DND-41 (cell line): ENCODE results near the gene PI4K2B.

Source experiments
- ATAC-seq: fragments of 200-7000 bp; cut with Tn5 transposase; 3 replicates; pipeline ENCODE4 v1.9.1; 2021; ENCODE audit warnings: low read depth; ENCODE audit not compliant: insufficient read depth
- DNase-seq: peaks from one replicate; pipeline ENCODE4 v3.0.0-alpha.2; 2020
- H2AFZ ChIP-seq: 2 replicates; pipeline ENCODE4 v1.6.0; 2012; ENCODE audit warnings: low read depth, low read length
- H3K27ac ChIP-seq: 2 replicates; pipeline ENCODE4 v1.5.1; 2012; ENCODE audit warnings: low read length, inconsistent platforms
- H3K27me3 ChIP-seq: fragments of 200-600 bp; sonication (generic); 2 replicates; pipeline ENCODE4 v1.6.0; 2012; ENCODE audit warnings: low read length, mild to moderate bottlenecking, inconsistent platforms; ENCODE audit not compliant: insufficient read depth, poor library complexity
- H3K36me3 ChIP-seq: 2 replicates; pipeline ENCODE4 v1.5.1; 2012; ENCODE audit warnings: low read length, inconsistent platforms; ENCODE audit not compliant: insufficient read depth
- H3K4me1 ChIP-seq: 2 replicates; pipeline ENCODE4 v1.5.1; 2012; ENCODE audit warnings: mild to moderate bottlenecking, low read length; ENCODE audit not compliant: insufficient read depth
- H3K4me2 ChIP-seq: 2 replicates; pipeline ENCODE4 v1.6.0; 2012; ENCODE audit warnings: mild to moderate bottlenecking, moderate library complexity, low read length, inconsistent platforms; ENCODE audit not compliant: insufficient read depth
- H3K4me3 ChIP-seq, 2 experiments: fragments of 200-600 bp in 1 of 2; shearing (Covaris generic) in 1 of 2; 2 replicates each; pipeline ENCODE4 v1.5.1; 2012 to 2016; ENCODE audit warnings: inconsistent platforms in 2 of 2, low read length in 2 of 2, mild to moderate bottlenecking in 2 of 2, low read depth in 1 of 2, moderate library complexity in 1 of 2
- H3K79me2 ChIP-seq: 2 replicates; pipeline ENCODE4 v1.6.0; 2012; ENCODE audit warnings: low read length, inconsistent platforms; ENCODE audit not compliant: insufficient read depth
- H3K9ac ChIP-seq: 2 replicates; pipeline ENCODE4 v1.6.0; 2012; ENCODE audit warnings: low read depth, mild to moderate bottlenecking, inconsistent platforms, low read length, moderate library complexity
- H3K9me3 ChIP-seq: 2 replicates; pipeline ENCODE4 v1.5.1; 2012; ENCODE audit warnings: low read length, moderate library complexity, mild to moderate bottlenecking, inconsistent platforms; ENCODE audit not compliant: insufficient read depth, severe bottlenecking
- H4K20me1 ChIP-seq: 2 replicates; pipeline ENCODE4 v1.6.0; 2012; ENCODE audit warnings: low read length; ENCODE audit not compliant: insufficient read depth
- EZH2 ChIP-seq: IDR thresholded peaks from 3 replicates; pipeline ENCODE4 v1.6.1; 2012; ENCODE audit warnings: borderline replicate concordance, low read depth, mild to moderate bottlenecking, moderate library complexity, low read length, inconsistent platforms; ENCODE audit not compliant: severe bottlenecking
- TF ChIP-seq, protein P1 (sequence below): IDR thresholded peaks from 2 replicates; pipeline ENCODE4 v1.5.1; 2012; ENCODE audit warnings: borderline replicate concordance, low read length, moderate library complexity, mild to moderate bottlenecking; ENCODE audit not compliant: poor library complexity, severe bottlenecking; ENCODE audit errors: extremely low read depth

The PI4K2B gene

DNA sequence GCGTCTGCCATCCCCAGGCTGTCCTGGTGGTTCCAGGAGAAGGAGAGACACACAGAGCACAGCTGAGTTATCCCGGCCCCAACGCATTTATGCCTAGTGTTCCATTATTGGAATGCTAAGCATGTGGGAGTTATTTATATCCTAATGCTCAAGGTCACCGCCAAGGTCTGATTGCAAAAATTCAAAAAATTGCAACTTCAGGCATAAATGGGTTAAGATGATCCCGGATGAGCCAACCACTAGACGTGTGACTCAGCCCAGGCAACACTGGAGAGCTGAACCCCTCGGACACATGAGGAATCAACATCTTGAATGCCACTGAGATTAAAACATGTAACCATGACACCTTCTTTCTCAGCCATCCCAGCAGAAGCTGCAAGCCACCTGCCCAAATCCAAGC is 74.9 kb downstream of the PI4K2B start:
- no peaks in the 10 kb centered on the region for H3K9me3 ChIP-seq
- H3K4me1 ChIP-seq, result peaks cover 13% of the 10 kb centered on the region
- no peak for ATAC-seq
- no peak for DNase-seq
- no peak overlapping the region for H3K27ac ChIP-seq
- H3K27me3 ChIP-seq, result no peaks in the 10 kb centered on the region
- H3K79me2 ChIP-seq, result peaks cover 11% of the 10 kb centered on the region
- H4K20me1 ChIP-seq, result no peaks in the 10 kb centered on the region
- no peak overlapping the region for H3K4me2 ChIP-seq
- H3K36me3 ChIP-seq, result no peaks in the 10 kb centered on the region
- no peak overlapping the region for H3K9ac ChIP-seq
- TF ChIP-seq, protein P1, sequence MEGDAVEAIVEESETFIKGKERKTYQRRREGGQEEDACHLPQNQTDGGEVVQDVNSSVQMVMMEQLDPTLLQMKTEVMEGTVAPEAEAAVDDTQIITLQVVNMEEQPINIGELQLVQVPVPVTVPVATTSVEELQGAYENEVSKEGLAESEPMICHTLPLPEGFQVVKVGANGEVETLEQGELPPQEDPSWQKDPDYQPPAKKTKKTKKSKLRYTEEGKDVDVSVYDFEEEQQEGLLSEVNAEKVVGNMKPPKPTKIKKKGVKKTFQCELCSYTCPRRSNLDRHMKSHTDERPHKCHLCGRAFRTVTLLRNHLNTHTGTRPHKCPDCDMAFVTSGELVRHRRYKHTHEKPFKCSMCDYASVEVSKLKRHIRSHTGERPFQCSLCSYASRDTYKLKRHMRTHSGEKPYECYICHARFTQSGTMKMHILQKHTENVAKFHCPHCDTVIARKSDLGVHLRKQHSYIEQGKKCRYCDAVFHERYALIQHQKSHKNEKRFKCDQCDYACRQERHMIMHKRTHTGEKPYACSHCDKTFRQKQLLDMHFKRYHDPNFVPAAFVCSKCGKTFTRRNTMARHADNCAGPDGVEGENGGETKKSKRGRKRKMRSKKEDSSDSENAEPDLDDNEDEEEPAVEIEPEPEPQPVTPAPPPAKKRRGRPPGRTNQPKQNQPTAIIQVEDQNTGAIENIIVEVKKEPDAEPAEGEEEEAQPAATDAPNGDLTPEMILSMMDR, result no peak
- no peak for TF ChIP-seq EZH2
- no peak overlapping the region for H2AFZ ChIP-seq
- no peak overlapping the region for H3K4me3 ChIP-seq

DNA sequence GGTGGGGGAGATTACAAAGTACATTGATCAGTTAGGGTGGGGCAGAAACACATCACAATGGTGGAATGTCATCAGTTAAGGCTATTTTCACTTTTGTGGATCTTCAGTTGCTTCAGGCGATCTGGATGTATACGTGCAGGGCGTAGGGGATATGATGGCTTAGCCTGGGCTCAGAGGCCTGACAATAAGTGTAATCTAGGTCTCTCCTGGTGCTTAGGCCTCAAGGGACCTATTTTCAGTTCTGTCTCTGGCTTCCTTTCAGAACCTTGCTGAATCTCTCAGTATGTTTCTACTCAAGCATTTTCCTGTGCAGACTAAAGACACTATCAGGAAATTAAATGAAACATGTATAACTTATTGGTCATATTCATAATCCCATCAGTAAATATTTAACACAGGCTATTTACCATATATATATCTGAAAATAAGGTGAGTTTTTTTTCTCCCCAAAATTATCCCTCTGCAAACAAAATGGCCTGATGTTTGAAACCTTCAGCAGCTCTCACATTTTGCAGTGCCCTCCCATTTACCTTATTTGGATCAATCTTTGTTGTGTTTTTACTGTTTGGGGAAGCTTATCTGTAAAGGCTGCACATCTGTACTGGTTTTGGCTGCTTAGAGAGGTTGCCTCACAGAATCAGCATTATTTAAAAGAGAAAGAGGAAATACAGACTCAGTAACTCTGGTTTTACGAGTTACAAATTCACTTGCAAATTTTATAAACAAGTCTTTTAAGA is 76.4 kb downstream of the PI4K2B start:
- H3K4me1 ChIP-seq, result peaks cover 27% of the 10 kb centered on the region
- no peak overlapping the region for H3K4me3 ChIP-seq
- no peaks in the 10 kb centered on the region for H3K27me3 ChIP-seq
- H3K36me3 ChIP-seq, result no peaks in the 10 kb centered on the region
- H4K20me1 ChIP-seq, result no peaks in the 10 kb centered on the region
- H3K27ac ChIP-seq, result no peak overlapping the region
- TF ChIP-seq, protein P1, result no peak
- TF ChIP-seq EZH2, result no peak
- H3K9me3 ChIP-seq, result no peaks in the 10 kb centered on the region
- no peak overlapping the region for H3K9ac ChIP-seq
- peaks cover 20% of the 10 kb centered on the region for H3K79me2 ChIP-seq
- ATAC-seq, result no peak
- DNase-seq, result no peak
- H2AFZ ChIP-seq, result 0 out of 2 replicates have a peak overlapping the region, but pooled peaks have one; percentile 19
- no peak overlapping the region for H3K4me2 ChIP-seq

DNA sequence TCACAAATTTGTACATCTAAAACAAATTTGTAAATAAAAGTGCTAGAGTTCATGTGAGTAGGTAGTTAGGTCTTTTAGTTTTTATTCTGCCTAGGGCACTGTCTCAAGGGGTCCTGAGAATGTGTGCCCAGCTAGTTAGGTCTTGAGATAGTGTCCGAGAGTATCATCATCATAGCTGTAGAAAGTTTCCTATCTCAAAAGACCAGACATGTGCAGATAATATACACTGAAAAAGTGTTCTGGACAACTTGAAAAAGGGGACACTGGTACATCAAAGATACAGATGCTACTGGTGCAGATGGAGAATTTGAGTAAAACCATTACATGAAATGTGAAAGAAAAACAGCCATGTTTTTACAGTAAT is 77.0 kb downstream of the PI4K2B start:
- no peak overlapping the region for H2AFZ ChIP-seq
- no peak overlapping the region for H3K9ac ChIP-seq
- no peaks in the 10 kb centered on the region for H3K27me3 ChIP-seq
- DNase-seq (no peak), ATAC-seq (no peak)
- peaks cover 27% of the 10 kb centered on the region for H3K4me1 ChIP-seq
- H3K27ac ChIP-seq, result no peak overlapping the region
- TF ChIP-seq, protein P1, result no peak
- no peak for TF ChIP-seq EZH2
- no peak overlapping the region for H3K4me2 ChIP-seq
- H3K4me3 ChIP-seq, result no peak overlapping the region
- no peaks in the 10 kb centered on the region for H4K20me1 ChIP-seq
- H3K79me2 ChIP-seq, result peaks cover 24% of the 10 kb centered on the region
- H3K36me3 ChIP-seq, result peaks cover under 1% of the 10 kb centered on the region; the same call in 1 of the 2 replicates
- no peaks in the 10 kb centered on the region for H3K9me3 ChIP-seq
